HCT116 (cell line): Measurements from ENCODE around the gene CPNE9. TPM values are rescaled to one million over a fixed set of nuclear protein-coding genes. Genes with fewer than 3 reads are reported as not detected.

Experiments
- ATAC-seq: fragments of 200-7000 bp; cut with Tn5 transposase; 2 replicates; pipeline ENCODE4 v1.9.1; 2020; ENCODE audit warnings: mild to moderate bottlenecking, moderate library complexity
- BruUV-seq: library from RNA; stranded (reverse); fragments of 400-500 nt; replicated peaks from 2 replicates; lab custom pipeline; 2021; lab: Mats Ljungman, UMichigan
- CTCF ChIA-PET: fragments of 300-600 bp; sonication (Branson Sonifier 250); formaldehyde crosslinking; loops from one replicate; lab custom pipeline; 2021; ENCODE audit warnings: antibody characterized with exemption; lab: Charles Lee
- POLR2A ChIA-PET: fragments of 300-600, 350-600 bp; sonication (Branson Sonifier 250); formaldehyde crosslinking; loops from one replicate; lab custom pipeline; 2021; ENCODE audit warnings: antibody characterized with exemption; lab: Charles Lee
- RAD21 ChIA-PET, 2 experiments: fragments of 300-600 bp; sonication (Branson Sonifier 250); formaldehyde crosslinking; loops; one replicate each; lab custom pipeline; 2023; ENCODE audit warnings: low total read pairs in 2 of 2; ENCODE audit not compliant: uncharacterized antibody in 2 of 2, unreplicated experiment in 2 of 2, low non-redundant PET in 1 of 2; lab: Charles Lee
- DNase-seq: peaks from one replicate; pipeline ENCODE4 v3.0.0-alpha.2; 2010; ENCODE audit warnings: low read depth, low spot score
- H2AFZ ChIP-seq: fragments of 200-600 bp; shearing (Covaris generic), sonication (generic); 2 replicates; pipeline ENCODE4 v1.6.1; 2017; ENCODE audit warnings: low read depth, mixed run types, mixed read lengths, antibody characterized with exemption, low read length; ENCODE audit not compliant: poor library complexity, severe bottlenecking
- H3K27ac ChIP-seq: 2 replicates; pipeline ENCODE4 v1.5.1; 2012; ENCODE audit warnings: low read depth, low read length
- H3K27me3 ChIP-seq: fragments of 200-600 bp; sonication (generic); 2 replicates; pipeline ENCODE4 v1.6.1; 2016; ENCODE audit warnings: mixed run types, low read length, mixed read lengths; ENCODE audit not compliant: insufficient read depth
- H3K36me3 ChIP-seq, 2 experiments: fragments of 200-500 bp in 1 of 2; fragments of 200-600 bp in 1 of 2; sonication (Bioruptor generic) in 1 of 2; sonication (generic) in 1 of 2; 2 replicates each; pipeline versions ENCODE4 v1.5.1 to v1.6.1; 2014 to 2016; ENCODE audit warnings: low read length in 2 of 2, inconsistent platforms in 1 of 2, mixed read lengths in 1 of 2, mixed run types in 1 of 2; ENCODE audit not compliant: insufficient read depth in 2 of 2, control insufficient read depth in 1 of 2
- H3K4me1 ChIP-seq, 2 experiments: fragments of 200-600 bp in 1 of 2; sonication (generic) in 1 of 2; 2 replicates each; pipeline versions ENCODE4 v1.5.1 to v1.6.1; 2012 to 2017; ENCODE audit warnings: low read length in 2 of 2, inconsistent platforms in 1 of 2, mild to moderate bottlenecking in 1 of 2, mixed read lengths in 1 of 2, mixed run types in 1 of 2, moderate library complexity in 1 of 2; ENCODE audit not compliant: insufficient read depth in 2 of 2, control insufficient read depth in 1 of 2
- H3K4me2 ChIP-seq: fragments of 200-600 bp; sonication (generic); 2 replicates; pipeline ENCODE4 v1.6.1; 2017; ENCODE audit warnings: mixed run types, low read length, mixed read lengths
- H3K4me3 ChIP-seq, 2 experiments: fragments of 200-600 bp in 1 of 2; sonication (generic) in 1 of 2; replicated peaks in 1 of 2; 2 replicates each; pipeline ENCODE4 v1.5.1; 2011 to 2016; ENCODE audit warnings: low read length in 2 of 2, control low read depth in 1 of 2, low read depth in 1 of 2, mild to moderate bottlenecking in 1 of 2, mixed read lengths in 1 of 2, mixed run types in 1 of 2
- H3K79me2 ChIP-seq: fragments of 200-600 bp; sonication (generic); 2 replicates; pipeline ENCODE4 v1.6.1; 2017; ENCODE audit warnings: mild to moderate bottlenecking, mixed run types, low read length, moderate library complexity, mixed read lengths; ENCODE audit not compliant: insufficient read depth
- H3K9ac ChIP-seq: fragments of 200-600 bp; sonication (generic); 2 replicates; pipeline ENCODE4 v1.6.1; 2016; ENCODE audit warnings: low read length, mixed read lengths
- H3K9me2 ChIP-seq: fragments of 200-600 bp; sonication (generic), shearing (Covaris generic); 2 replicates; pipeline ENCODE4 v1.6.1; 2017; ENCODE audit warnings: mixed run types, mild to moderate bottlenecking, moderate library complexity; ENCODE audit not compliant: insufficient read depth
- H3K9me3 ChIP-seq, 2 experiments: fragments of 200-500 bp in 1 of 2; fragments of 200-600 bp in 1 of 2; sonication (Bioruptor generic) in 1 of 2; sonication (generic) in 1 of 2; 2 replicates each; pipeline ENCODE4 v1.6.1; 2014 to 2017; ENCODE audit warnings: low read length in 2 of 2, mixed read lengths in 2 of 2, inconsistent platforms in 1 of 2, low read depth in 1 of 2, mild to moderate bottlenecking in 1 of 2, mixed run types in 1 of 2, moderate library complexity in 1 of 2; ENCODE audit not compliant: control insufficient read depth in 1 of 2, insufficient read depth in 1 of 2
- H4K20me1 ChIP-seq: fragments of 200-600 bp; sonication (generic), shearing (Covaris generic); 2 replicates; pipeline ENCODE4 v1.6.1; 2017; ENCODE audit warnings: mixed run types, mild to moderate bottlenecking, moderate library complexity; ENCODE audit not compliant: insufficient read depth
- ATF3 ChIP-seq: IDR thresholded peaks from 2 replicates; pipeline ENCODE4 v1.6.1; 2012
- CBX3 ChIP-seq: IDR thresholded peaks from 2 replicates; pipeline ENCODE4 v1.6.1; 2012; ENCODE audit warnings: low read depth
- CEBPB ChIP-seq: IDR thresholded peaks from 2 replicates; pipeline ENCODE4 v1.6.1; 2012; ENCODE audit warnings: low read depth
- EGR1 ChIP-seq: IDR thresholded peaks from 2 replicates; pipeline ENCODE4 v1.6.1; 2012; ENCODE audit warnings: low read depth
- ELF1 ChIP-seq: IDR thresholded peaks from 2 replicates; pipeline ENCODE4 v1.6.1; 2012; ENCODE audit warnings: low read depth, borderline replicate concordance
- EZH2 ChIP-seq: fragments of 200-600 bp; sonication (generic); IDR thresholded peaks from 2 replicates; pipeline ENCODE4 v1.6.1; 2017; ENCODE audit warnings: antibody characterized with exemption, mixed run types
- EZH2phosphoT487 ChIP-seq: fragments of 200-600 bp; IDR thresholded peaks from 2 replicates; pipeline ENCODE4 v1.6.1; 2018; ENCODE audit warnings: antibody characterized with exemption, borderline replicate concordance
- FOSL1 ChIP-seq: IDR thresholded peaks from 2 replicates; pipeline ENCODE4 v1.6.1; 2012; ENCODE audit warnings: low read depth
- JUND ChIP-seq: IDR thresholded peaks from 2 replicates; pipeline ENCODE4 v1.6.1; 2012
- MAX ChIP-seq: IDR thresholded peaks from 2 replicates; pipeline ENCODE4 v1.6.1; 2012
- POLR2A ChIP-seq: IDR thresholded peaks from 2 replicates; pipeline ENCODE4 v1.7.0; 2011; ENCODE audit warnings: borderline replicate concordance; ENCODE audit not compliant: insufficient read depth, insufficient read length; ENCODE audit errors: extremely low read depth
- RAD21 ChIP-seq: IDR thresholded peaks from 2 replicates; pipeline ENCODE4 v1.6.1; 2012; ENCODE audit warnings: low read depth, mild to moderate bottlenecking
- REST ChIP-seq: IDR thresholded peaks from 2 replicates; pipeline ENCODE4 v1.6.1; 2012; ENCODE audit warnings: low read depth
- SIN3A ChIP-seq: IDR thresholded peaks from 2 replicates; pipeline ENCODE4 v1.6.1; 2012; ENCODE audit warnings: low read depth
- SRF ChIP-seq: IDR thresholded peaks from 2 replicates; pipeline ENCODE4 v1.6.1; 2012; ENCODE audit warnings: low read depth
- TCF7L2 ChIP-seq: IDR thresholded peaks from 2 replicates; pipeline ENCODE4 v1.7.0; 2011; ENCODE audit warnings: borderline replicate concordance, inconsistent platforms; ENCODE audit not compliant: insufficient read depth, insufficient read length; ENCODE audit errors: extremely low read depth
- YY1 ChIP-seq: IDR thresholded peaks from 2 replicates; pipeline ENCODE4 v1.6.1; 2011; ENCODE audit warnings: low read length, low read depth, moderate library complexity, mild to moderate bottlenecking; ENCODE audit not compliant: insufficient replicate concordance; ENCODE audit errors: extremely low read depth
- ZBTB33 ChIP-seq: IDR thresholded peaks from 2 replicates; pipeline ENCODE4 v1.6.1; 2011; ENCODE audit warnings: mild to moderate bottlenecking, low read length, moderate library complexity; ENCODE audit not compliant: insufficient replicate concordance; ENCODE audit errors: extremely low read depth
- ZFX ChIP-seq: fragments of 450-650 bp; IDR thresholded peaks from 2 replicates; pipeline ENCODE4 v1.6.1; 2017
- intact Hi-C: fragments of 100-400 bp; cut with micrococcal nuclease; formaldehyde crosslinking; loops from 2 replicates; pipeline ENCODE4 v1.10.0; 2022
- total RNA-seq: library from RNA; stranded (reverse); gene quantifications from one replicate; pipeline ENCODE4 v1.2.1, GENCODE V29; 2021; ENCODE audit not compliant: unreplicated experiment

The CPNE9 gene
- total RNA-seq, 1 experiment from 2014 or later, result 0.98 TPM

- H3K4me3 ChIP-seq, result peak overlapping the region in 1 of 2 experiments; percentile 73; a peak in 1 of 4 replicates
- H3K4me2 ChIP-seq, result peak overlapping the region; percentile 97
Measured at GRCh38 chr3:9768141-9768775, 64.6 kb downstream of the CPNE9 start.

More at GRCh38 chr3:9768141-9768775, 64.6 kb downstream of the CPNE9 start:
- intact Hi-C loops, result no loop called here
- Histone ChIP-seq H3K9me3 (no peaks in the 10 kb centered on the region), H3K9me2 (no peaks in the 10 kb centered on the region), H2AFZ (no peak overlapping the region), H3K4me1 (peaks cover 4 to 24% of the 10 kb centered on the region in 2 experiments), H3K79me2 (peaks cover 7% of the 10 kb centered on the region; the same call in 1 of the 2 replicates), H3K36me3 (0 out of 4 replicates have a peak, but pooled peaks cover 0 to 4% of the 10 kb centered on the region in 2 experiments), H3K27ac (no peak overlapping the region), H4K20me1 (no peaks in the 10 kb centered on the region), H3K9ac (peak overlapping the region; percentile 86; the same call in 1 of the 2 replicates), H3K27me3 (no peaks in the 10 kb centered on the region)
- BruUV-seq, result no TSS peak
- ATAC-seq (no peak), DNase-seq (no peak)
- RAD21 ChIA-PET, result no interaction called here
- TF ChIP-seq JUND (no peak), MAX (no peak), ATF3 (no peak), RAD21 (no peak), ZFX (no peak), EGR1 (no peak), EZH2phosphoT487 (no peak), ELF1 (no peak), REST (no peak), CEBPB (no peak), SRF (no peak), FOSL1 (no peak), ZBTB33 (no peak), SIN3A (no peak), EZH2 (no peak), YY1 (no peak), CBX3 (no peak), POLR2A (no peak), TCF7L2 (no peak)
- CTCF ChIA-PET, result no interaction called here
- POLR2A ChIA-PET, result no interaction called here
